Lower lobe of right lung (tissue), 2 donors: Measurements from ENCODE around the gene SLC4A3. TPM values are rescaled to one million over a fixed set of nuclear protein-coding genes. Genes with fewer than 3 reads are reported as not detected.

Source experiments
- ATAC-seq, 2 donors: fragments of 200-7000 bp; cut with Tn5 transposase; one replicate each; pipeline ENCODE4 v1.9.1; 2020 to 2022; ENCODE audit warnings: mild to moderate bottlenecking in 2 of 2, moderate library complexity in 2 of 2
- DNase-seq: peaks from one replicate; pipeline ENCODE4 v3.0.0-alpha.2; 2020
- H3K27ac ChIP-seq: fragments of 200-600 bp; one replicate; pipeline ENCODE4 v1.8.0; 2022
- H3K27me3 ChIP-seq: fragments of 200-600 bp; one replicate; pipeline ENCODE4 v1.8.0; 2022; ENCODE audit warnings: low read depth
- H3K36me3 ChIP-seq: fragments of 200-600 bp; one replicate; pipeline ENCODE4 v1.8.0; 2022; ENCODE audit warnings: mild to moderate bottlenecking
- H3K4me1 ChIP-seq: fragments of 200-600 bp; one replicate; pipeline ENCODE4 v1.8.0; 2022
- H3K4me3 ChIP-seq: fragments of 200-600 bp; one replicate; pipeline ENCODE4 v1.8.0; 2022; ENCODE audit warnings: mild to moderate bottlenecking
- H3K9me3 ChIP-seq: fragments of 200-600 bp; one replicate; pipeline ENCODE4 v1.8.0; 2022
- CTCF ChIP-seq: fragments of 200-600 bp; IDR thresholded peaks from one replicate; pipeline ENCODE4 v1.8.0; 2022; ENCODE audit warnings: antibody characterized with exemption, mild to moderate bottlenecking
- intact Hi-C: fragments of 100-400 bp; cut with DNase I; formaldehyde crosslinking; loops from one replicate; pipeline ENCODE4 v1.11.0; 2022
- total RNA-seq: library from RNA; stranded (reverse); fragmentation: NEBNext Ultra II Directional; extraction: Animal tissue kit (Norgen Biotek cat#: 25700); gene quantifications from one replicate; pipeline ENCODE4 v1.2.1, GENCODE V29; 2021
- donor health status: DM: no; HTN: yes; CAD: no; lungs with severe emphysema.

The SLC4A3 gene
- total RNA-seq, 1 donor from 2014 or later, result 1.0 TPM

DNA sequence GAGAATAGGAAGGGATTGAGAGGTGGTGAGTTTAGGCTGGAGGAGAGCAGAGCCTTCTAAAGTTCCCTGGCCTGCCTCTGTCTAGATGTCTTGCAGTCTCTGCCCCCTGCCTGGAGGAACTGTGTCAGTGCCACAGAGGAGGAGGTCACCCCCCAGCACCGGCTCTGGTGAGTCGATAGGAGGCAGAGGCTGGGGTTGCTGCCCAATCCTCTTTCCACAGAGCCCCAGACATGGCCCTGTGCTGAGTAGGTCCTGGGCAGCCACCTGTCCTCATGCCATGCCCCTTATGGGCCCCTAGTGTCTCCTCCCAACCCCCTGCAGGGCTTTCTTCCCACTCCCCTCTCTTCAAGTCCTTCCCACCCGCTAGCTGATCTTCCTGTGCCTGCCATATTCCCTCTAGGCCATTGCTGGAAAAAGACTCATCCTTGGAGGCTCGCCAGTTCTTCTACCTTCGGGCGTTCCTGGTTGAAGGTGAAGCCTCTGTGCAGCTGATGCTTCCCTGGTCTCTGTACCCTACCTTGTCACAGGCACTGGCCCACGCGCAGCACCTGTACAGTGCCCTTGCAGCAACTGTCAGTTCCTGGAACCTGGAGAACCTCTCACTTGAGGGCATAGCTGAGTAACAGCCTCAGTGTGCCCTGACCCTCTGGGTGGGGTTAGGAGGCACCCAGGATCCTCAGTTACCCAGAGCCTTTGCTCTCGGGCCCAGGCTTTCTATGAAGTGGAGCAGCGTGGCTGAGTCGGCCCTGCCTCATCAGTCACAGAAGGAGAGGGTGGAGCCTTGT is 13.2 kb upstream of the SLC4A3 start:
- Histone ChIP-seq H3K27ac (no peak overlapping the region), H3K4me3 (no peak overlapping the region), H3K9me3 (no peaks in the 10 kb centered on the region), H3K36me3 (peaks cover 64% of the 10 kb centered on the region), H3K27me3 (no peaks in the 10 kb centered on the region), H3K4me1 (no peaks in the 10 kb centered on the region)
- ATAC-seq, result no peak
- DNase-seq, result no peak
- intact Hi-C loops, result no loop called here
- no peak for TF ChIP-seq CTCF

GRCh38 chr2:219615036-219615435 is 12.4 kb upstream of the SLC4A3 start:
- H3K36me3 ChIP-seq, result peaks cover 56% of the 10 kb centered on the region
- H3K27me3 ChIP-seq, result no peaks in the 10 kb centered on the region
- ATAC-seq, result no peak

GRCh38 chr2:219615894-219616293 is 11.5 kb upstream of the SLC4A3 start:
- DNase-seq (no peak), ATAC-seq (no peak)
- H3K9me3 ChIP-seq, result no peaks in the 10 kb centered on the region
- H3K4me3 ChIP-seq, result no peak overlapping the region
- H3K36me3 ChIP-seq, result peaks cover 48% of the 10 kb centered on the region
- intact Hi-C loops, result no loop called here
- no peaks in the 10 kb centered on the region for H3K4me1 ChIP-seq
- H3K27ac ChIP-seq, result no peak overlapping the region
- no peaks in the 10 kb centered on the region for H3K27me3 ChIP-seq
- TF ChIP-seq CTCF, result no peak

More at GRCh38 chr2:219615036-219615435, 12.4 kb upstream of the SLC4A3 start:
- H3K27ac ChIP-seq, result no peak overlapping the region
- TF ChIP-seq CTCF, result no peak
- H3K9me3 ChIP-seq, result no peaks in the 10 kb centered on the region
- H3K4me3 ChIP-seq, result no peak overlapping the region
- intact Hi-C loops, result no loop called here
- no peaks in the 10 kb centered on the region for H3K4me1 ChIP-seq
- no peak for DNase-seq

- ATAC-seq, result no peak
- TF ChIP-seq CTCF, result no peak
- intact Hi-C loops, result no loop called here
- Histone ChIP-seq H3K4me3 (no peak overlapping the region), H3K27ac (no peak overlapping the region), H3K4me1 (no peaks in the 10 kb centered on the region), H3K9me3 (no peaks in the 10 kb centered on the region), H3K27me3 (no peaks in the 10 kb centered on the region), H3K36me3 (peaks cover 41% of the 10 kb centered on the region)
- DNase-seq, result no peak
These were observed 10.9 kb upstream of the SLC4A3 start for GRCh38 chr2:219616550-219616949.

DNA sequence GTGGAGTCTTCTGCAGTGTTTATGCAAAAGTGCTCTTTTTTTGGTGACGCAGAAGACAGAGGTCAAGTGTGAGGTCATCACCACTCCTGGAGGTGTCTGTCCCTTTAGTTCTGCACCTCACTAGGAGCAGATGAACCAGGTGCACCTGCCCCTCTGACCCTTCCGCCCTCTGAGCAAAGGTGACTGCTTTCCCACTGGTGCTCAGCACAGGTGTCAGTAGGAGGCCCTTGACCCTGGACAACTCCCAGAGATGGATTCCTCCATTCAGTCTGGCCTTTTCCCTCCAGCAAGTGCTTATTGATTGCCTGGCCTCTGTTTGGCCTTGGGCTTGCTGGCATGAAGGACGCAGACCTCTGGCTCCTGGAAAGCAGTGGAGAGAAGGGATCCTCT is 8.7 kb upstream of the SLC4A3 start:
- Histone ChIP-seq H3K4me1 (no peaks in the 10 kb centered on the region), H3K27me3 (no peaks in the 10 kb centered on the region), H3K9me3 (no peaks in the 10 kb centered on the region), H3K4me3 (no peak overlapping the region), H3K27ac (no peak overlapping the region), H3K36me3 (peaks cover 30% of the 10 kb centered on the region)
- intact Hi-C loops, result no loop called here
- DNase-seq, result no peak
- ATAC-seq, result no peak
- no peak for TF ChIP-seq CTCF
